GM12801 (cell line): ENCODE results near the gene PEBP1.

ENCODE experiments used
- CTCF ChIP-seq: IDR thresholded peaks from one replicate; pipeline ENCODE4 v1.5.1; 2011; ENCODE audit warnings: control low read depth; ENCODE audit not compliant: insufficient read length; ENCODE audit errors: extremely low read depth

PEBP1 gene

DNA sequence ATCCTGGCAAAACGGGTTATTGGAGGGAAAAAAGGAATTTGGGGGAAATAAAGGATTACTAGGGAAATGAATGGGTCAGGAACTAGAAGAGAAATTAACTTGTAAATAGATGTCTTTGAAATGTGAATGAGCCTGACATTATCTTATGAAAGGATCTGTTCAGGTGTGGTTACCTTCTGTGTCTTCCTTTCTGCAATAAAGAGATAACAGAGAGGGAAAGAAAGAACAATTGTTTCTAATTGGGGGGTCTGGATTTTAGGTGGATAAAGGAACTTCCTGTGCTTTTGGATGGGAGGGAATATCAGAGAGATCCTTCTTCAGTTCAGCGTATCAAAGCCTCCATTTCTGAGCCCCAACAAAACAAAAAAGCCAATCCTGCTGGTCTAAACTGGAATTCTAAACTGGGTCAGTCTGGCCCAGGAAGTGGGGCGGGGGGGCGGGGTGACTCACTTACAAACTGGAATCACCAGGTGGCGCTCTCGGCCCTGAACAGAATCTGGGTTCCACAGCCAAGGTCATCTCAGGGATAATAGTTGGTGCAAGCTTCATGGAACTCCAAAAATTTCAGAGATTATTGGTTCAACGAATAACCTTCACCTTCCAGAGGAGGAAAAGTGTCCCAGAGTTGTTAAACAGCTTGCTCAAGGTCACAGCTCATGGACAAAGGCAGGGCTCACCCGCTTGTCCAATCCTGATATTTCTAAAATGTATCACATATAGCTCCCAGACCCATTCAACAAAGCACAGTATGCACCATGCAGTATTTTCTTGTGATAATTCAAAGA is 15.2 kb upstream of the PEBP1 start:
- no peak for TF ChIP-seq CTCF

DNA sequence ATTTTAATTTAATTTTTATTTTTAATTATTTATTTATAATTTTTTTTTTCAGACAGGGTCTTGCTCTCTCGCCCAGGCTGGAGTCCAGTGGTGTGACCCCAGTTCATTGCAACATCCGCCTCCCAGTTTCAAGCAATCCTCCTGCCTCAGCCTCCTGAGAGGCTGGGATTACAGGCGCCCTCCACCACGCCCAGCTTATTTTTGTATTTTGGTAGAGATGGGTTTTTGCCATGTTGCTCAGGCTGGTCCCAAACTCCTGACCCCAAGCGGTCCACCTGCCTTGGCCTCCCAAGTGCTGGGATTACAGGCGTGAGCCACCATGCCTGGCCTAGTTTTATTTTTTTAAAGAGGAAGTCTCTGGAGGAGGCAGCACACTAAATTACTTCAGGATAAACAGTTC is 13.7 kb upstream of the PEBP1 start:
- no peak for TF ChIP-seq CTCF

DNA sequence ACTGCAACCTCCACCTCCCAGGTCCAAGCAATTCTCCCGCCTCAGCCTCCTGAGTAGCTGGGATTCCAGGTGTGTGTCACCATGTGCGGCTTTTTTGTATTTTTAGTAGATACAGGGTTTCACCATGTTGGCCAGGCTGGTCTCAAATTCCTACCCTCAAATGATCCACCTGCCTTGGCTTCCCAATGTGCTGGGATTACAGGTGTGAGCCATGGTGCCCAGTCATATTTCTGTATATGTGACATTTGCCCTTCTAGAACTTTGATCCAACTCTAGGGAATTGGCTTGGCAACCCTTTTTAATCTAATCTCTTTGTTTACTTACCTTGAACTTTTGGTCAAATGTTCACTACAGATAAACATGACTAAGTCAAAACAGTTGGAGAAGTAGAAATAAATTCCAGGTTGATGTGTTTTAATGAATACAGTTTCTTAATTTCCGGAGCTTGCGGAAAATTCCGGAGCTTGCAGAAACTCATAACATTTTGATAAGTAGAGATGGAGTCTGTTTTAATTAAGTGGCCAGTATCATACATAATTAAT is 11.5 kb upstream of the PEBP1 start:
- TF ChIP-seq CTCF, result no peak

GRCh38 chr12:118125743-118126118 is 10.2 kb upstream of the PEBP1 start:
- TF ChIP-seq CTCF, result no peak

DNA sequence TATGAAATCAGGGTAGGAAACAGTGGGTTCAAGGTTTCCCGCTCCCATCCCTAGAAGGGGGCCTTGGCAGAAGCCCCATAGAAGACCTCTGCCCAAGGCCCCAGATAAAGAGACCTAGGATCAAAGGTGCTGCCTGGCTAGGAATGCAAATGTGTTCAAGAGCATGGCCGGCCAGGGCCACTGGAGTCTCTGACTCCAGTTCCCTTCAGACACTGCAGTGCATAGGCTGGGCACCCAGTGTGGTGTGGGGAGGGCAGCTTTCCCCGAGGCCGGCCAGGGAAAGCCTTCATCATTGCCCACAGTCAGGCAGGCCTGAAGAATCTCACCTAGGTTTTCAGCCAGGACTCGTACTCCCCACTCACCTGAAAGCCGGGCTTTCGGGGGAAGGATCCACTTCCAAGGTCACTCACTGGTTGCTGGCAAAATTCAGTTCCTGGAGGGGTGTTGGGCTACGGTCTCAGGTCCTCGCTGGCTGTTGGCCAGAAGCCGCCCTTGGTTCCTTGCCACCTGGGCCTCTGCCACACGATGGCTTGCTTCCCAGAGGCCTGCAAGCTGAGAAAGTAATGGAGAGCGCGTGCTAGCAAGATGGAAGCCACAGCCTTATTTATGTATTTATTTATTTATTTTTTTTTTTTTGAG is 9.7 kb upstream of the PEBP1 start:
- no peak for TF ChIP-seq CTCF

DNA sequence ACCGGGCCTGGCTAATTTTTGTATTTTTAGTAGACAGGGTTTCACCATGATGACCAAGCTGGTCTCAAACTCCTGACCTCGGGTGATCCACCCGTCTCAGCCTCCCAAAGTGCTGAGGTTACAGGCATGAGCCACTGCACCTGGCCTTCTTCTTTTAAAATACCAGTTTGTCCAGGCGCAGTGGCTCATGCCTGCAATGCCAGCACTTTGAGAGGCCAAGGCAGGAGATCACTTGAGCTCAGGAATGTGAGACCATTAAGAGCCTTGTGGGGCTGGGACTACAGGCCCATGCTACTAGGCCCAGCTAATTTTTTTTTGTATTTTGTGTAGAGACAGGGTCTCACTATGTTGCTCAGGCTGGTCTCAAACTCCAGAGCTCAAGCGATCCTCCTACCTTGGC is 8.1 kb upstream of the PEBP1 start:
- no peak for TF ChIP-seq CTCF

DNA sequence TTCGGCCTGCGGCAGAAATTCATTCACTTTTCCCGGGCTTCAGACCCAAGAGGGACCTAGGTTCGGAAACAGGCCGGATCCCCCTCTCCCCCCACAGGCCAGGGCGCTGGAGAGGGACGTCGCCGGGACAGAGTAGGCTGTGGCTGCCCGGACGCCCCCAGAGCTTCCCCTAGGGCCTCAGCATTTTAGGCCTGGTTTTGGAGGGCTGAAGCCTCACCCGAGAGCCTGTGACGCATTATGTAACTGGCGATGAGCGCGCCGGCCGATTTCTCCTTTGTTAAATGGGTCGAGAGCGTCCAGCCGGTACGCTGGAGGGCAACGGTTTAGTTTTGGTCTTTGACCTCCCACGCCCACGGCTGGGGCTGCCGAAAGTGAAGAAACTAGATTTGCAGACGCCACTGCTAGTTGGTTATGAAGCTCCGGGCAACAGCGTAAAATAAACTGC is 657 bp downstream of the PEBP1 start:
- no peak for TF ChIP-seq CTCF
